CD14-positive monocyte (primary cell): ENCODE measurements around the gene PDS5B. TPM values are rescaled to one million over a fixed set of nuclear protein-coding genes. Genes with fewer than 3 reads are reported as not detected.
A peak's percentile ranks its signal among the peaks of the same experiment; 100 is the strongest.

Experiments
- DNase-seq, 3 donors: peaks; one replicate each; pipeline ENCODE4 v3.0.0-alpha.2; 2011 to 2022
- H2AFZ ChIP-seq: 2 replicates; pipeline ENCODE4 v1.6.0; 2012; ENCODE audit warnings: mild to moderate bottlenecking, low read depth, low read length, inconsistent platforms; ENCODE audit not compliant: insufficient read depth, poor library complexity, severe bottlenecking
- H3K27ac ChIP-seq, 2 donors: 1 replicate in 1 of 2; 2 replicates in 1 of 2; pipeline ENCODE4 v1.5.1; 2012 to 2013; ENCODE audit warnings: low read length in 2 of 2, control low read depth in 1 of 2, inconsistent platforms in 1 of 2, low read depth in 1 of 2, mild to moderate bottlenecking in 1 of 2
- H3K27me3 ChIP-seq, 2 donors: one replicate each; pipeline versions ENCODE4 v1.6.0 to v1.6.1; 2011 to 2013; ENCODE audit warnings: low read length in 2 of 2; ENCODE audit not compliant: control insufficient read depth in 2 of 2, insufficient read depth in 2 of 2
- H3K36me3 ChIP-seq, 2 donors: replicated peaks in 1 of 2; 1 replicate in 1 of 2; 2 replicates in 1 of 2; pipeline versions ENCODE4 v1.5.1 to v1.6.1; 2012 to 2013; ENCODE audit warnings: low read length in 2 of 2, control low read depth in 1 of 2, inconsistent platforms in 1 of 2, mild to moderate bottlenecking in 1 of 2; ENCODE audit not compliant: insufficient read depth in 2 of 2, control insufficient read depth in 1 of 2
- H3K4me1 ChIP-seq, 2 donors: 1 replicate in 1 of 2; 2 replicates in 1 of 2; pipeline versions ENCODE4 v1.5.1 to v1.6.1; 2012 to 2013; ENCODE audit warnings: low read length in 2 of 2, control low read depth in 1 of 2, inconsistent platforms in 1 of 2, mild to moderate bottlenecking in 1 of 2, moderate library complexity in 1 of 2; ENCODE audit not compliant: insufficient read depth in 2 of 2, control insufficient read depth in 1 of 2
- H3K4me2 ChIP-seq: replicated peaks from 2 replicates; pipeline ENCODE3; 2012; ENCODE audit warnings: low read length, moderate library complexity, mild to moderate bottlenecking; ENCODE audit not compliant: poor library complexity, severe bottlenecking; ENCODE audit errors: extremely low read depth
- H3K4me3 ChIP-seq, 3 experiments: fragments of 200-600 bp in 1 of 3; sonication (generic) in 1 of 3; replicated peaks in 1 of 3; 1 replicate in 2 of 3; 2 replicates in 1 of 3; pipeline ENCODE4 v1.5.1; 2011 to 2013; ENCODE audit warnings: low read length in 3 of 3, mild to moderate bottlenecking in 3 of 3, control low read depth in 2 of 3, low read depth in 2 of 3, inconsistent platforms in 1 of 3, moderate library complexity in 1 of 3
- H3K79me2 ChIP-seq: 2 replicates; pipeline ENCODE4 v1.6.0; 2012; ENCODE audit warnings: mild to moderate bottlenecking, control low read depth, inconsistent platforms, low read length, moderate library complexity; ENCODE audit not compliant: insufficient read depth
- H3K9ac ChIP-seq: 2 replicates; pipeline ENCODE4 v1.6.0; 2017; ENCODE audit warnings: low read length, mild to moderate bottlenecking; ENCODE audit not compliant: insufficient read depth, poor library complexity, severe bottlenecking
- H3K9me3 ChIP-seq, 2 donors: replicated peaks in 1 of 2; 1 replicate in 1 of 2; 2 replicates in 1 of 2; pipeline versions ENCODE4 v1.5.1 to v1.6.1; 2012 to 2013; ENCODE audit warnings: low read length in 2 of 2, control low read depth in 1 of 2; ENCODE audit not compliant: control insufficient read depth in 1 of 2, insufficient read depth in 1 of 2
- H4K20me1 ChIP-seq: 2 replicates; pipeline ENCODE4 v1.6.0; 2012; ENCODE audit warnings: mild to moderate bottlenecking, low read length, control low read depth, moderate library complexity; ENCODE audit not compliant: insufficient read depth
- H3K27ac Mint-ChIP-seq, 7 donors: one replicate each; pipeline ENCODE4 v1.8.0; 2020; ENCODE audit warnings: mild to moderate bottlenecking in 7 of 7, mixed read lengths in 7 of 7, moderate library complexity in 6 of 7, inconsistent platforms in 2 of 7
- H3K27me3 Mint-ChIP-seq, 3 donors: one replicate each; pipeline ENCODE4 v1.8.0; 2021 to 2022; ENCODE audit warnings: low read depth in 3 of 3, mild to moderate bottlenecking in 3 of 3, mixed read lengths in 3 of 3, moderate library complexity in 3 of 3, inconsistent platforms in 1 of 3
- H3K36me3 Mint-ChIP-seq, 2 donors: one replicate each; pipeline ENCODE4 v1.8.0; 2020; ENCODE audit warnings: mixed read lengths in 2 of 2, inconsistent platforms in 1 of 2, mild to moderate bottlenecking in 1 of 2
- H3K4me1 Mint-ChIP-seq: one replicate; pipeline ENCODE4 v1.8.0; 2020; ENCODE audit warnings: mild to moderate bottlenecking, mixed read lengths
- H3K4me3 Mint-ChIP-seq, 2 donors: one replicate each; pipeline ENCODE4 v1.8.0; 2020; ENCODE audit warnings: mild to moderate bottlenecking in 2 of 2, mixed read lengths in 2 of 2, moderate library complexity in 1 of 2
- H3K9me3 Mint-ChIP-seq, 7 donors: one replicate each; pipeline ENCODE4 v1.8.0; 2020 to 2022; ENCODE audit warnings: mixed read lengths in 7 of 7, mild to moderate bottlenecking in 6 of 7, moderate library complexity in 6 of 7, inconsistent platforms in 2 of 7
- WGBS: methylation state at CpG from one replicate; pipeline ENCODE4 v1.1.5; 2013; ENCODE audit warnings: missing lambda C conversion rate; ENCODE audit not compliant: insufficient coverage; 5-methylcytosine and 5-hydroxymethylcytosine counted together
- intact Hi-C, 2 donors: fragments of 100-400 bp; cut with micrococcal nuclease; formaldehyde crosslinking; loops; one replicate each; pipeline versions ENCODE4 v1.15.0 to v1.15.1; 2023
- polyA plus RNA-seq, 3 donors: library from polyadenylated mRNA; depleted of rRNA in 1 of 3; unstranded in 2 of 3; stranded (reverse) in 1 of 3; fragments of 300-500 nt in 2 of 3; fragments of >200 nt in 1 of 3; fragmentation: Illumina TruSeq in 2 of 3; gene quantifications; 1 replicate in 2 of 3; 2 replicates in 1 of 3; pipeline ENCODE4 v1.2.3, GENCODE V29; 2012 to 2021
- TF ChIP-seq, protein P1 (sequence below): fragments of 200-600 bp; IDR thresholded peaks from one replicate; pipeline ENCODE4 v1.8.0; 2022; ENCODE audit warnings: antibody characterized with exemption, mild to moderate bottlenecking

PDS5B gene
- polyA plus RNA-seq, 3 donors = 9.0 to 33.0 (median 21.0) TPM

DNA sequence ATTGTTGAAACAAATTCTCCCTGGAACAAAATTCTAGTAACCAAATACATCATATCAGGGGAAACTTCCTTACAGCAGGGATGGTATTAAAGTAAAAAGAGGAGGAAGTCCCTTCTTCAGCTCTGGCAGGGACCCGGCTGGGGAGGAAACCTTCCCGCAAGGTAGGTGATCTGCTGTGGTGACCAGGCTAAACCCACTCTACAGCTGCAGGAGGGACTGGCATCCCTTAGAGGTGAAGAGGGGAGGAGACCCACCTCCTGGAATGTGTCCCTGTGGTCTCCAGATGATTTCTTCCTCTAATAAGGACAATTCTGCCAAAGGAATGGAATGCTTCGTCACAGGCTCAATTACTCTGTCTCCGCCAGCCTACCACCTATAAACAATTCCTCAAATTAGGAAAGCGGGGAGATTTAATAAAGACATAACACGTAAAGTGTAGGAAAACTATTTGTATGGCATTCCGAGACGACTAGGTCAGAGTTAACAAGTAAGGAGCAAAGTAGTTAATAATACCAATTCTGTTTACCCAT lies 637 bp upstream of the PDS5B start:
- Histone ChIP-seq H3K27ac (peak overlapping the region in 1 of 2 donors; percentile 58), H3K4me2 (peak overlapping the region; percentile 94), H3K4me1 (peaks cover 17 to 27% of the 10 kb centered on the region in 2 donors), H3K9me3 (no peaks in the 10 kb centered on the region), H3K27me3 (peaks cover 2 to 3% of the 10 kb centered on the region in 2 donors), H2AFZ (peak overlapping the region; percentile 97), H3K4me3 (peak overlapping the region; percentile 73 to 98 (median 88)), H3K9ac (peak overlapping the region; percentile 61), H3K79me2 (peaks cover 35% of the 10 kb centered on the region), H4K20me1 (peaks cover 34% of the 10 kb centered on the region), H3K36me3 (no peaks in the 10 kb centered on the region)
- Mint-ChIP-seq H3K9me3 (no peaks in the 10 kb centered on the region), H3K27ac (peak overlapping the region in 6 of 7 donors; percentile 63 to 75 (median 72)), H3K4me3 (peak overlapping the region; percentile 85 to 94), H3K36me3 (no peaks in the 10 kb centered on the region), H3K4me1 (peaks cover 38% of the 10 kb centered on the region), H3K27me3 (peaks cover 5 to 13% (median 7%) of the 10 kb centered on the region in 3 donors)
- TF ChIP-seq, protein P1, sequence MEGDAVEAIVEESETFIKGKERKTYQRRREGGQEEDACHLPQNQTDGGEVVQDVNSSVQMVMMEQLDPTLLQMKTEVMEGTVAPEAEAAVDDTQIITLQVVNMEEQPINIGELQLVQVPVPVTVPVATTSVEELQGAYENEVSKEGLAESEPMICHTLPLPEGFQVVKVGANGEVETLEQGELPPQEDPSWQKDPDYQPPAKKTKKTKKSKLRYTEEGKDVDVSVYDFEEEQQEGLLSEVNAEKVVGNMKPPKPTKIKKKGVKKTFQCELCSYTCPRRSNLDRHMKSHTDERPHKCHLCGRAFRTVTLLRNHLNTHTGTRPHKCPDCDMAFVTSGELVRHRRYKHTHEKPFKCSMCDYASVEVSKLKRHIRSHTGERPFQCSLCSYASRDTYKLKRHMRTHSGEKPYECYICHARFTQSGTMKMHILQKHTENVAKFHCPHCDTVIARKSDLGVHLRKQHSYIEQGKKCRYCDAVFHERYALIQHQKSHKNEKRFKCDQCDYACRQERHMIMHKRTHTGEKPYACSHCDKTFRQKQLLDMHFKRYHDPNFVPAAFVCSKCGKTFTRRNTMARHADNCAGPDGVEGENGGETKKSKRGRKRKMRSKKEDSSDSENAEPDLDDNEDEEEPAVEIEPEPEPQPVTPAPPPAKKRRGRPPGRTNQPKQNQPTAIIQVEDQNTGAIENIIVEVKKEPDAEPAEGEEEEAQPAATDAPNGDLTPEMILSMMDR = no peak
- intact Hi-C loops = loop anchor here (5.0 to 10.0 kb wide), 6 partner anchors 48 to 959 kb away; partner anchors contain the start of gene N4BP2L2 (in 2 of the 2)
- DNase-seq = peak in 2 of 3 donors; percentile 1 to 13
- WGBS = no CpG with 5 or more reads among the region's 8 CpGs

DNA sequence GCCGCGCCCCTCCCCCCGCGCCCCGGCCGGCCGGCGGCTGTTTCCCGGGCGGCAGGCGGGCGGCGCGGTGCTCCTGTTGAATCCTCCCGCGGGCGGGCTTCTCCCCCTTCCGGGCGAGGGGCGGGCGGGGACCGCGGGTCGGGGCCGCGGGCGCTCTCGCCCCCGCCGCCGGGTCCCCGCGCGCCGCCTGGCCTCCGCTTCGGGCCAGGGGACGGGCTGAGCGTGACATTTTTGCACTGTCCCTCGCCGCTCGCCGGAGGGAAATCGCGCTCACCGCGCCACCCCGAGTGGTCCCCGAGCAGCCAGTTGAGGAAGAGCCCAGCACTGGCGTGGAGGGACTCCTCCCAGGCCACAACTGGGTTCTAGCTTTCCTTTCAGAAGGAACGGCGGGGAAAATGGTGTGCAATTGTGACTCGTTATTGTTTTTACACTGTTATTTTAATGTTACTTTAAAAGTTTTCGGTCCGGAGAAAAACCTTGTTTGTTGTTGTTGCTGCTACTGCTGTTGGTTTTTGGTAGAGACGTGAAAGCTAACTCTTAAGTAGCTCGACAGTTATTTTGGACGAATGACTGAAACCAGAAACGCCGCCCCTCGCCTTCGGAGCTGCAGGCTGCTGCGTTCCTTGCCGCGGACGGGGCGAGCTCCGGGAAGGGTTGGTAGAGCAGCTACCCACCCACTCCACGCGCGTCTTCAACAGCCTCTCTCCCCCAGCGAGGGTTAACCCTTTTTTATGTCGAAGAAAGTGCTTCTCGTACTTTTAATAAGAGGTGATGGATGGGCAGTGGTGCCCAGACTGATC lies 959 bp downstream of the PDS5B start:
- peak overlapping the region; percentile 98 for H3K4me3 Mint-ChIP-seq
- Histone ChIP-seq H3K9me3 (no peaks in the 10 kb centered on the region), H3K27ac (peak overlapping the region; percentile 39 to 84), H3K4me1 (peaks cover 17 to 27% of the 10 kb centered on the region in 2 donors), H3K79me2 (peaks cover 51% of the 10 kb centered on the region), H3K4me3 (peak overlapping the region; percentile 80 to 87 (median 83)), H2AFZ (peak overlapping the region; percentile 78), H3K4me2 (peak overlapping the region; percentile 73), H3K36me3 (no peaks in the 10 kb centered on the region), H3K27me3 (peaks cover 2 to 3% of the 10 kb centered on the region in 2 donors), H3K9ac (peak overlapping the region; percentile 69), H4K20me1 (peaks cover 45% of the 10 kb centered on the region)
- H3K27ac Mint-ChIP-seq = peak overlapping the region; percentile 86 to 94 (median 93)
- TF ChIP-seq, protein P1 = no peak
- peak; percentile 42 to 52 (median 48) for DNase-seq
- peaks cover 5 to 13% (median 7%) of the 10 kb centered on the region in 3 donors for H3K27me3 Mint-ChIP-seq
- no peaks in the 10 kb centered on the region for H3K9me3 Mint-ChIP-seq
- under 1% methylated on average over 63 of the region's 74 CpGs for WGBS
- peaks cover 39% of the 10 kb centered on the region for H3K4me1 Mint-ChIP-seq
- intact Hi-C loops = loop anchor here (5.0 to 10.0 kb wide), 6 partner anchors 50 to 958 kb away; partner anchors contain the start of gene N4BP2L2 (in 2 of the 2)
- H3K36me3 Mint-ChIP-seq = no peaks in the 10 kb centered on the region
